GM10847 (cell line): Measurements from ENCODE around the gene ZC3H14.

Source experiments
- POLR2A ChIP-seq: IDR thresholded peaks from 2 replicates; pipeline ENCODE4 v1.6.1; 2011; ENCODE audit not compliant: insufficient read length; ENCODE audit errors: extremely low read depth

The ZC3H14 gene

GRCh38 chr14:88588081-88588480 is 25.2 kb downstream of the ZC3H14 start:
- TF ChIP-seq POLR2A, result no peak

GRCh38 chr14:88590173-88590572 is 27.3 kb downstream of the ZC3H14 start:
- no peak for TF ChIP-seq POLR2A

- TF ChIP-seq POLR2A, result no peak
Measured at GRCh38 chr14:88592031-88592430, 29.2 kb downstream of the ZC3H14 start.

GRCh38 chr14:88597038-88597437 is 34.2 kb downstream of the ZC3H14 start:
- no peak for TF ChIP-seq POLR2A

- no peak for TF ChIP-seq POLR2A
Measured at GRCh38 chr14:88597601-88598000, 34.8 kb downstream of the ZC3H14 start.

GRCh38 chr14:88598097-88598675 is 35.3 kb downstream of the ZC3H14 start:
- no peak for TF ChIP-seq POLR2A

- no peak for TF ChIP-seq POLR2A
Measured at GRCh38 chr14:88599326-88599725, 36.5 kb downstream of the ZC3H14 start.

- TF ChIP-seq POLR2A, result no peak
Measured at GRCh38 chr14:88599761-88600439, 37.1 kb downstream of the ZC3H14 start.

GRCh38 chr14:88604212-88604611 is 41.4 kb downstream of the ZC3H14 start:
- TF ChIP-seq POLR2A, result no peak

GRCh38 chr14:88605594-88605993 is 42.8 kb downstream of the ZC3H14 start:
- no peak for TF ChIP-seq POLR2A

GRCh38 chr14:88607829-88608228 is 45.0 kb downstream of the ZC3H14 start:
- no peak for TF ChIP-seq POLR2A

GRCh38 chr14:88611878-88612277 is 49.0 kb downstream of the ZC3H14 start:
- no peak for TF ChIP-seq POLR2A

- no peak for TF ChIP-seq POLR2A
Measured at GRCh38 chr14:88612981-88613380, 50.1 kb downstream of the ZC3H14 start.

GRCh38 chr14:88613552-88614010 is 50.7 kb downstream of the ZC3H14 start:
- no peak for TF ChIP-seq POLR2A

- no peak for TF ChIP-seq POLR2A
Measured at GRCh38 chr14:88614218-88614907, 51.5 kb downstream of the ZC3H14 start.

GRCh38 chr14:88616697-88617096 is 53.9 kb downstream of the ZC3H14 start:
- no peak for TF ChIP-seq POLR2A

- TF ChIP-seq POLR2A, result no peak
Measured at GRCh38 chr14:88617479-88617878, 54.6 kb downstream of the ZC3H14 start.

- no peak for TF ChIP-seq POLR2A
Measured at GRCh38 chr14:88618476-88618875, 55.6 kb downstream of the ZC3H14 start.
